Stimulated activated CD8-positive, alpha-beta memory T cell treated with anti-CD3 and anti-CD28 coated beads, Interleukin-4, amount 100 ng/mL, for 48 hours (primary cell): ENCODE measurements around the gene SLC2A8.

Source experiments
- DNase-seq: peaks from one replicate; pipeline ENCODE4 v3.0.0-alpha.2; 2020

Gene SLC2A8

GRCh38 chr9:127437497-127438264, 40.7 kb downstream of the SLC2A8 start:
- peak; percentile 46 for DNase-seq

GRCh38 chr9:127438394-127438793, 41.4 kb downstream of the SLC2A8 start:
- no peak for DNase-seq

- peak; percentile 57 for DNase-seq
Observed at GRCh38 chr9:127444283-127444920, 47.4 kb downstream of the SLC2A8 start.

- DNase-seq, result peak; percentile 54
Observed at GRCh38 chr9:127444921-127445850, 48.2 kb downstream of the SLC2A8 start.

- peak; percentile 59 for DNase-seq
Observed at GRCh38 chr9:127445851-127446712, 49.1 kb downstream of the SLC2A8 start.

- no peak for DNase-seq
Observed at GRCh38 chr9:127446713-127447415, 49.9 kb downstream of the SLC2A8 start.

- peak; percentile 44 for DNase-seq
Observed at GRCh38 chr9:127447416-127448111, 50.6 kb downstream of the SLC2A8 start.

GRCh38 chr9:127448112-127448805, 51.3 kb downstream of the SLC2A8 start:
- no peak for DNase-seq

- DNase-seq, result no peak
Observed at GRCh38 chr9:127449332-127449966, 52.5 kb downstream of the SLC2A8 start.

- no peak for DNase-seq
Observed at GRCh38 chr9:127450243-127450760, 53.3 kb downstream of the SLC2A8 start.

GRCh38 chr9:127450830-127451607, 54.0 kb downstream of the SLC2A8 start, which contains the start of the genes LRSAM1 and RPL12:
LRSAM1 (plus strand) TSS chr9:127451510; CDS start chr9:127454528, 3,018 bp downstream.
RPL12 (minus strand) TSS chr9:127451406; CDS start chr9:127451317, 89 bp downstream.
- DNase-seq, result peak; percentile 99

- DNase-seq, result no peak
Observed at GRCh38 chr9:127451608-127451857, 54.6 kb downstream of the SLC2A8 start.

GRCh38 chr9:127451858-127452656, 55.1 kb downstream of the SLC2A8 start:
- peak; percentile 72 for DNase-seq

- DNase-seq, result no peak
Observed at GRCh38 chr9:127452691-127453090, 55.7 kb downstream of the SLC2A8 start.

- peak; percentile 50 for DNase-seq
Observed at GRCh38 chr9:127455324-127455992, 58.5 kb downstream of the SLC2A8 start.

- DNase-seq, result no peak
Observed at GRCh38 chr9:127457191-127457878, 60.4 kb downstream of the SLC2A8 start.
